Prostate gland (tissue), 2 donors: ENCODE results near the gene SLC25A21.

Experiments used
- POLR2A ChIP-seq: fragments of 450-650 bp; IDR thresholded peaks from one replicate; pipeline ENCODE4 v1.6.1; 2016; ENCODE audit warnings: antibody characterized with exemption, mild to moderate bottlenecking
- TF ChIP-seq, protein P1 (sequence below), 4 experiments: fragments of 200-600 bp in 2 of 4; fragments of 450-650 bp in 2 of 4; sonication (generic) in 2 of 4; IDR thresholded peaks; 1 replicate in 3 of 4; 2 replicates in 1 of 4; pipeline ENCODE4 v1.5.1; 2016 to 2019; ENCODE audit warnings: antibody characterized with exemption in 4 of 4, mild to moderate bottlenecking in 2 of 4, moderate library complexity in 2 of 4

DNA sequence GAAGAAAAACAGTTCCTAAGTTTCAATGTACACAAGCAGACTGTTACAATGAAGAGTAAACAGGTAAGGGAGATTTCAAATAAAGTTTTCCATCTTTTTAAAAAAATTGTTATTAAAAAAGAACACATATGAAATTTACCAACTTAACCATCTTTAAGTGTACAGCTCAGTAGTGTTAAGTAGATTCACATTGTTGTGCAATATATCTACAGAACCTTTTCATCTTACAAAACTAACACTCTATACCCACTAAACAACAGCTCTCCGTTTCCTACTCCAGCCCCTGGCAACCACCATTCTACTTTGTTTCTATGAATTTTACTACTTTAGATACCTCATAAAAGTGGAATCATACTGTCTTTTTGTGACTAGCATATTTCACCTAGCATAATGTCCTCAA is 139.5 kb downstream of the SLC25A21 start:
- TF ChIP-seq, protein P1, sequence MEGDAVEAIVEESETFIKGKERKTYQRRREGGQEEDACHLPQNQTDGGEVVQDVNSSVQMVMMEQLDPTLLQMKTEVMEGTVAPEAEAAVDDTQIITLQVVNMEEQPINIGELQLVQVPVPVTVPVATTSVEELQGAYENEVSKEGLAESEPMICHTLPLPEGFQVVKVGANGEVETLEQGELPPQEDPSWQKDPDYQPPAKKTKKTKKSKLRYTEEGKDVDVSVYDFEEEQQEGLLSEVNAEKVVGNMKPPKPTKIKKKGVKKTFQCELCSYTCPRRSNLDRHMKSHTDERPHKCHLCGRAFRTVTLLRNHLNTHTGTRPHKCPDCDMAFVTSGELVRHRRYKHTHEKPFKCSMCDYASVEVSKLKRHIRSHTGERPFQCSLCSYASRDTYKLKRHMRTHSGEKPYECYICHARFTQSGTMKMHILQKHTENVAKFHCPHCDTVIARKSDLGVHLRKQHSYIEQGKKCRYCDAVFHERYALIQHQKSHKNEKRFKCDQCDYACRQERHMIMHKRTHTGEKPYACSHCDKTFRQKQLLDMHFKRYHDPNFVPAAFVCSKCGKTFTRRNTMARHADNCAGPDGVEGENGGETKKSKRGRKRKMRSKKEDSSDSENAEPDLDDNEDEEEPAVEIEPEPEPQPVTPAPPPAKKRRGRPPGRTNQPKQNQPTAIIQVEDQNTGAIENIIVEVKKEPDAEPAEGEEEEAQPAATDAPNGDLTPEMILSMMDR (IDR thresholded peaks at IDR 0.05), result no peak
- no peak for TF ChIP-seq POLR2A
